Gastroesophageal sphincter (tissue), 3 donors: Measurements from ENCODE around the gene TTYH3.

ENCODE experiments used
- POLR2A ChIP-seq, 2 donors: fragments of 450-650 bp; IDR thresholded peaks; one replicate each; pipeline ENCODE4 v1.6.1; 2017; ENCODE audit warnings: antibody characterized with exemption in 2 of 2, mild to moderate bottlenecking in 2 of 2, moderate library complexity in 1 of 2
- POLR2AphosphoS5 ChIP-seq: sonication (generic); formaldehyde crosslinking; IDR thresholded peaks from one replicate; pipeline ENCODE4 v1.6.1; 2017; ENCODE audit warnings: antibody characterized with exemption
- TF ChIP-seq, protein P1 (sequence below), 4 experiments: fragments of 200-600 bp in 2 of 4; fragments of 450-650 bp in 2 of 4; sonication (generic) in 1 of 4; IDR thresholded peaks; one replicate each; pipeline ENCODE4 v1.5.1; 2017 to 2019; ENCODE audit warnings: antibody characterized with exemption in 4 of 4, mild to moderate bottlenecking in 2 of 4, moderate library complexity in 2 of 4

DNA sequence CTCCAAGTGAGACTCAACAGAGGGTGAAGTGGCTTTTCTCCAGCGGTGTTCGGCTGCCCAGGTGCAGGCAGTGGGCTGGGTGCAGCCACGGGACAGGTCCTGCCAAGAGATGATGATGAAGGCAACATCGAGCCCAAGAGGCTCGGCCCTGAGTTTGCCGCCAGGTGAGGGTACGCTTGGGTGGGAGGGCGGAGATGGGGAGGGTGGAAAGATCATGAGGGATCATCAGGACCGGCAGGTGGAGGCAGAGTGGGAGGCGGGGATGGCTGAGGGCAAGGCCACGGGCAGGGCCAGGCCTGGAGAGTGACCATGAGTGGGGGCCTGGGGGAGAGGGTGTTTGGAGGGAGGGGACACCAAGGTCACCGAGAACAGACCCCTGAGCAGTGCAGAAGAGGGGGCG is 38.4 kb downstream of the TTYH3 start:
- no peak for TF ChIP-seq POLR2A (IDR thresholded peaks at IDR 0.05)
- TF ChIP-seq, protein P1, sequence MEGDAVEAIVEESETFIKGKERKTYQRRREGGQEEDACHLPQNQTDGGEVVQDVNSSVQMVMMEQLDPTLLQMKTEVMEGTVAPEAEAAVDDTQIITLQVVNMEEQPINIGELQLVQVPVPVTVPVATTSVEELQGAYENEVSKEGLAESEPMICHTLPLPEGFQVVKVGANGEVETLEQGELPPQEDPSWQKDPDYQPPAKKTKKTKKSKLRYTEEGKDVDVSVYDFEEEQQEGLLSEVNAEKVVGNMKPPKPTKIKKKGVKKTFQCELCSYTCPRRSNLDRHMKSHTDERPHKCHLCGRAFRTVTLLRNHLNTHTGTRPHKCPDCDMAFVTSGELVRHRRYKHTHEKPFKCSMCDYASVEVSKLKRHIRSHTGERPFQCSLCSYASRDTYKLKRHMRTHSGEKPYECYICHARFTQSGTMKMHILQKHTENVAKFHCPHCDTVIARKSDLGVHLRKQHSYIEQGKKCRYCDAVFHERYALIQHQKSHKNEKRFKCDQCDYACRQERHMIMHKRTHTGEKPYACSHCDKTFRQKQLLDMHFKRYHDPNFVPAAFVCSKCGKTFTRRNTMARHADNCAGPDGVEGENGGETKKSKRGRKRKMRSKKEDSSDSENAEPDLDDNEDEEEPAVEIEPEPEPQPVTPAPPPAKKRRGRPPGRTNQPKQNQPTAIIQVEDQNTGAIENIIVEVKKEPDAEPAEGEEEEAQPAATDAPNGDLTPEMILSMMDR (IDR thresholded peaks at IDR 0.05), result no peak
- no peak for TF ChIP-seq POLR2AphosphoS5
